GM12878 (cell line): ENCODE results near the gene NAA35. TPM values are rescaled to one million over a fixed set of nuclear protein-coding genes. Genes with fewer than 3 reads are reported as not detected.
"Not testable (repeated sequence)": the region's sequence is repeated elsewhere in the genome, so short reads cannot be mapped to it uniquely, and the experiment has no call there.

Source experiments
- ATAC-seq: fragments of 200-7000 bp; cut with Tn5 transposase; 3 replicates; pipeline ENCODE4 v1.9.1; 2020; ENCODE audit warnings: mild to moderate bottlenecking, moderate library complexity
- BruUV-seq: library from RNA; stranded (reverse); fragments of 400-500 nt; replicated peaks from 2 replicates; lab custom pipeline; 2021; lab: Mats Ljungman, UMichigan
- CTCF ChIA-PET: fragments of 300-600 bp; sonication (Branson Sonifier 250); formaldehyde crosslinking; extraction: SDS; loops from one replicate; lab custom pipeline; 2021; ENCODE audit warnings: inconsistent platforms; lab: Yijun Ruan, JAX
- POLR2A ChIA-PET: fragments of 350-600 bp; formaldehyde crosslinking; extraction: SDS; loops from one replicate; lab custom pipeline; 2021; ENCODE audit warnings: inconsistent platforms; lab: Charles Lee
- RAD21 ChIA-PET: fragments of 300-600 bp; sonication (Branson Sonifier 250); formaldehyde crosslinking; loops from one replicate; lab custom pipeline; 2023; ENCODE audit warnings: antibody characterized with exemption; ENCODE audit not compliant: unreplicated experiment; lab: Charles Lee
- SMC1A ChIA-PET: fragments of 300-600 bp; sonication (Branson Sonifier 250); formaldehyde crosslinking; loops from one replicate; lab custom pipeline; 2023; ENCODE audit not compliant: unreplicated experiment, uncharacterized antibody; lab: Charles Lee
- DNase-seq: peaks from one replicate; pipeline ENCODE4 v3.0.0-alpha.2; 2011; ENCODE audit warnings: low read depth, low spot score
- FAIRE-seq: peaks from 3 replicates; lab custom pipeline; 2011; peaks lifted over from hg19 to GRCh38; lab: Jason Lieb, UNC
- H2AFZ ChIP-seq: 2 replicates; pipeline ENCODE4 v1.6.0; 2011; ENCODE audit warnings: low read depth, low read length, control low read depth; ENCODE audit not compliant: control insufficient read depth
- H3K27ac ChIP-seq: 2 replicates; pipeline ENCODE4 v1.5.1; 2011; ENCODE audit warnings: control low read depth; ENCODE audit not compliant: control insufficient read depth, insufficient read depth
- H3K27me3 ChIP-seq, 2 experiments: replicated peaks in 1 of 2; 2 replicates each; pipeline versions ENCODE4 v1.6.0 to v1.6.1; 2011; ENCODE audit warnings: low read length in 1 of 2; ENCODE audit not compliant: control insufficient read depth in 2 of 2, insufficient read depth in 2 of 2
- H3K36me3 ChIP-seq, 2 experiments: 2 replicates each; pipeline ENCODE4 v1.5.1; 2011; ENCODE audit warnings: low read length in 1 of 2; ENCODE audit not compliant: control insufficient read depth in 2 of 2, insufficient read depth in 2 of 2
- H3K4me1 ChIP-seq: 2 replicates; pipeline ENCODE4 v1.6.1; 2011; ENCODE audit warnings: mild to moderate bottlenecking, low read length, moderate library complexity, mixed read lengths; ENCODE audit not compliant: control insufficient read depth, insufficient read depth
- H3K4me2 ChIP-seq: 2 replicates; pipeline ENCODE4 v1.6.0; 2011; ENCODE audit warnings: control low read depth; ENCODE audit not compliant: control insufficient read depth, insufficient read depth
- H3K4me3 ChIP-seq: fragments of 200-600 bp; sonication (generic); 2 replicates; pipeline ENCODE4 v1.5.1; 2016
- H3K79me2 ChIP-seq: 2 replicates; pipeline ENCODE4 v1.6.0; 2011; ENCODE audit warnings: low read length; ENCODE audit not compliant: control insufficient read depth, insufficient read depth
- H3K9ac ChIP-seq: 2 replicates; pipeline ENCODE4 v1.8.0; 2011; ENCODE audit warnings: low read length, control low read depth, mixed read lengths; ENCODE audit not compliant: control insufficient read depth, insufficient read depth
- H3K9me3 ChIP-seq: replicated peaks from 3 replicates; pipeline ENCODE4 v1.5.1; 2011; ENCODE audit warnings: mild to moderate bottlenecking, low read length; ENCODE audit not compliant: control insufficient read depth, insufficient read depth
- H4K20me1 ChIP-seq: 2 replicates; pipeline ENCODE4 v1.6.0; 2011; ENCODE audit not compliant: control insufficient read depth, insufficient read depth
- E4F1 ChIP-seq: fragments of 450-650 bp; IDR thresholded peaks from 2 replicates; pipeline ENCODE4 v1.6.1; 2018; ENCODE audit warnings: borderline replicate concordance, mild to moderate bottlenecking; ENCODE audit not compliant: partially characterized antibody
- ELK1 ChIP-seq: IDR thresholded peaks from 2 replicates; pipeline ENCODE4 v1.6.1; 2012; ENCODE audit warnings: low read depth, low read length, improper control_type of control experiment
- FOS ChIP-seq: IDR thresholded peaks from 3 replicates; pipeline ENCODE4 v1.6.1; 2011; ENCODE audit warnings: borderline replicate concordance; ENCODE audit not compliant: insufficient read length; ENCODE audit errors: extremely low read depth
- FOXM1 ChIP-seq: IDR thresholded peaks from 2 replicates; pipeline ENCODE4 v1.6.1; 2012; ENCODE audit warnings: low read depth, mild to moderate bottlenecking, inconsistent platforms, low read length, moderate library complexity
- JUNB ChIP-seq: IDR thresholded peaks from 2 replicates; pipeline ENCODE4 v1.6.1; 2016; ENCODE audit warnings: antibody characterized with exemption, mild to moderate bottlenecking
- MEF2B ChIP-seq: fragments of 450-650 bp; IDR thresholded peaks from 2 replicates; pipeline ENCODE4 v1.6.1; 2018; ENCODE audit warnings: mild to moderate bottlenecking, moderate library complexity; ENCODE audit not compliant: partially characterized antibody, poor library complexity, severe bottlenecking
- MTA2 ChIP-seq: fragments of 450-650 bp; IDR thresholded peaks from 2 replicates; pipeline ENCODE4 v1.6.1; 2016; ENCODE audit warnings: low read depth, mild to moderate bottlenecking, moderate library complexity
- SKIL ChIP-seq: fragments of 450-650 bp; IDR thresholded peaks from 2 replicates; pipeline ENCODE4 v1.6.1; 2017; ENCODE audit warnings: mild to moderate bottlenecking, low read depth, inconsistent platforms; ENCODE audit not compliant: poor library complexity, severe bottlenecking
- SMAD1 ChIP-seq: fragments of 450-650 bp; IDR thresholded peaks from 2 replicates; pipeline ENCODE4 v1.6.1; 2018; ENCODE audit warnings: mild to moderate bottlenecking, low read depth; ENCODE audit not compliant: partially characterized antibody
- TARDBP ChIP-seq: IDR thresholded peaks from 2 replicates; pipeline ENCODE4 v1.6.1; 2016; ENCODE audit warnings: borderline replicate concordance
- ZNF622 ChIP-seq: fragments of 450-650 bp; IDR thresholded peaks from 2 replicates; pipeline ENCODE4 v1.6.1; 2017; ENCODE audit warnings: mild to moderate bottlenecking, inconsistent platforms
- WGBS: methylation state at CpG from one replicate; pipeline ENCODE4 v1.1.6; 2016; ENCODE audit warnings: low lambda C conversion rate; ENCODE audit not compliant: insufficient replicate concordance, insufficient coverage; ENCODE audit errors: missing lambda C conversion rate; 5-methylcytosine and 5-hydroxymethylcytosine counted together
- in situ Hi-C: fragments of 300-500 bp; cut with MboI; formaldehyde crosslinking; loops from 9 replicates; pipeline ENCODE4 v1.14.3; 2018; ENCODE audit warnings: mixed read lengths
- intact Hi-C: fragments of 100-400 bp; cut with micrococcal nuclease; formaldehyde crosslinking; loops from one replicate; pipeline ENCODE4 v1.14.2; 2022; ENCODE audit not compliant: unreplicated experiment
- polyA plus RNA-seq, 11 experiments: library from polyadenylated mRNA; depleted of rRNA in 4 of 11; unstranded in 6 of 11; stranded (reverse) in 5 of 11; fragments of >200 nt; fragmentation: Nextera tagmentation in 4 of 11; fragmentation: Illumina TruSeq in 1 of 11; extraction: Ambion mirVana in 4 of 11; extraction: Trizol in 1 of 11; gene quantifications; 1 replicate in 1 of 11; 2 replicates in 10 of 11; pipeline versions ENCODE4 v1.2.1 to v1.2.3, GENCODE V29; 2011 to 2016; ENCODE audit warnings: inconsistent platforms in 2 of 11, missing spikeins in 2 of 11, low read depth in 1 of 11
- total RNA-seq, 4 experiments: library from RNA; depleted of rRNA in 3 of 4; stranded (reverse); fragments of >200 nt in 3 of 4; fragmentation: Illumina TruSeq in 1 of 4; extraction: Trizol in 1 of 4; gene quantifications; 2 replicates each; pipeline versions ENCODE4 v1.2.1 to v1.2.3, GENCODE V29; 2013 to 2021

Gene NAA35
- total and polyA plus RNA-seq, 10 of the 15 experiments (the other 5 are each of a cell fraction or from before 2014, with no cell fraction given) = 15.5 to 38.0 (median 26.9) TPM

GRCh38 chr9:85931495-85931894 lies 9.5 kb upstream of the NAA35 start:
- intact Hi-C loops = no loop called here
- ChIA-PET RAD21 (no interaction called here), POLR2A (no interaction called here), CTCF (no interaction called here), SMC1A (no interaction called here)
- in situ Hi-C loops = no loop called here
- H3K79me2 ChIP-seq = no peaks in the 10 kb centered on the region
- no peaks in the 10 kb centered on the region for H3K36me3 ChIP-seq
- no peak overlapping the region for H2AFZ ChIP-seq
- no peak for TF ChIP-seq TARDBP
- no peak for TF ChIP-seq FOXM1
- TF ChIP-seq MTA2 = no peak
- no peak for TF ChIP-seq MEF2B
- TF ChIP-seq SKIL = no peak
- TF ChIP-seq SMAD1 = no peak
- TF ChIP-seq ZNF622 = no peak
- no peak for TF ChIP-seq FOS
- no peak for TF ChIP-seq ELK1
- TF ChIP-seq JUNB = no peak
- TF ChIP-seq E4F1 = no peak
- ATAC-seq (no peak), FAIRE-seq (no peak), DNase-seq (no peak)
- no peak overlapping the region for H3K27ac ChIP-seq
- H3K9ac ChIP-seq = no peak overlapping the region
- H3K4me3 ChIP-seq = no peak overlapping the region
- no TSS peak for BruUV-seq
- H4K20me1 ChIP-seq = no peaks in the 10 kb centered on the region
- H3K4me1 ChIP-seq = no peaks in the 10 kb centered on the region
- H3K4me2 ChIP-seq = no peak overlapping the region
- H3K9me3 ChIP-seq = no peaks in the 10 kb centered on the region
- no peaks in the 10 kb centered on the region; a peak in 1 of 4 replicates for H3K27me3 ChIP-seq
- 32% methylated on average over 2 of the region's 2 CpGs for WGBS

GRCh38 chr9:85935950-85936349 lies 5.0 kb upstream of the NAA35 start:
- whole genome bisulfite sequencing = 79% methylated on average over 14 of the region's 14 CpGs
- H3K27me3 ChIP-seq, RAD21 ChIA-PET, H3K79me2 ChIP-seq, ATAC-seq, CTCF ChIA-PET, H3K4me3 ChIP-seq, H3K27ac ChIP-seq, H3K4me1 ChIP-seq, DNase-seq, H3K36me3 ChIP-seq, FAIRE-seq, in situ Hi-C loops, SMC1A ChIA-PET, BruUV-seq, intact Hi-C loops, H2AFZ ChIP-seq, H3K9ac ChIP-seq, H3K9me3 ChIP-seq, H4K20me1 ChIP-seq, POLR2A ChIA-PET, H3K4me2 ChIP-seq: not testable (repeated sequence)
